HuH-7 (cell line): ENCODE measurements around the gene GRIFIN.
A peak's percentile ranks its signal among the peaks of the same experiment; 100 is the strongest.
"Not testable (repeated sequence)": the region's sequence is repeated elsewhere in the genome, so short reads cannot be mapped to it uniquely, and the experiment has no call there.

Source experiments
- DNase-seq: peaks from one replicate; pipeline ENCODE4 v3.0.0; 2011; ENCODE audit warnings: low spot score

The GRIFIN gene

DNA sequence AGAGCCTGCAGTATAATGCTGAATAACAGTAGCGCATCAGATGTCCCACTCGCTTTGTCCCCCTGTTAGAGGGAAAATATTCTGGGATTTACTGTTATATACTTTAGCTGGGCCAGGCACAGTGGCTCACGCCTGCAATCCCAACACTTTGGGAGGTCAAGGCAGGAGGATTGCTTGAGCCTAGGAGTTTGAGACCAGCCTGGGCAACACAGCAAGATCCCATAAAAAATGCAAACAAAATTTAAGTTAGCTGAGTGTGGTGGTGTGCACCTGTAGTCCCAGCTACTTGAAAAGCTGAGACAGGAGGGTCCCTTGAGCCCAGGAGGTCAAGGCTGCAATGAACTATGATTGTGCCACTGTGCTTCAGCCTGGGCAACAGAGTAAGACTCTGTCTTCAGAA, 22.3 kb downstream of the GRIFIN start:
- not testable (repeated sequence) for DNase-seq

DNA sequence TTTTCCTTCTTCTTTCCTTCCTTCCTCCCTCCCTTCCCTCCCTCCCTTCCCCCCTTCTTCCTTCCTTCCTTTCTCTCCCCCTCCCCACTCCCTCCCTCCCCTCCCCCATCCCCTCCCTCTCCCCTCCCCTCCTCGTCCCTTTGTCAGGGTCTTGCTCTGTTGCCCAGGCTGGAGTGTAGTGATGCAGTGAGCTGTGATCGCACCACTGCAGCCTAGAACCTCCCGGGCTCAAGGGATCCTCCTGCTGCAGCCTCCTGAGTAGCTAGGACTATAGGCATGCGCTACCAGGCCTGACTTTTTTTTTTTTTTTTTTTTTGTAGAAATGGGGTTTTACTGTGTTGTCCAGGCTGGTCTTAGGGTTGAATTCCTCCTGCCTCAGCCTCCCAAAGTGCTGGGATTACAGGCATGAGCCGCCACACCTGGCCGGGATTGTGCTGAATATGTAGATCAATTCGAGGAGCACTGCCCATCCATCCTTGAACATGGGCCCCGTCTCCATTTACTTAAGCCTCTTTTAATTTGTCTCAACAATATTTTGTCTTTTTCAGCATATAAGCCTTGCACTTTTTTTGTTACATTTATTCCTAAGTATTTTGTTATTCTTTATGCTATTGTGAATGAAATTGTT, 23.4 kb downstream of the GRIFIN start:
- DNase-seq = no peak

DNA sequence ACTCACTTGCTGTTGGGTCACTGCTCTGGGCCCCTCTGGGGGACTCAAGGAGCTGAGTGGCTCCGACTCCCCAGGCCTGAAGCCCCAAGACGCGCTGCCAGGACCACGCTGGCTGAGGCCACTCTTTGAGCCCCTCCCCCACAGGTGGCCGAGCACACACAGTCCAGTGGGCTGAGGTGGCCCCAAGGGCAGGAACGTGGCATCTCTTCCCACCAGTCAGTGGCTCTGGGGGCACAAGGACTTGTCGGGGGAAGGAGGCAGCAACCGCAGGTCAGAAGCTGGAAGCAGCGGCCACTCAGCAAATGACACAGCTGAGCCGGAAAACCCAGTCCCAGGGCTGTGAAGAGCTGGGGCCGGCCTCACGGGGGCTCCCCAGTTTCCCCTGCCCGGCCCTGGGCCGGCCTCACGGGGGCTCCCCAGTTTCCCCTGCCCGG, 24.1 kb downstream of the GRIFIN start:
- peak; percentile 67 for DNase-seq

DNA sequence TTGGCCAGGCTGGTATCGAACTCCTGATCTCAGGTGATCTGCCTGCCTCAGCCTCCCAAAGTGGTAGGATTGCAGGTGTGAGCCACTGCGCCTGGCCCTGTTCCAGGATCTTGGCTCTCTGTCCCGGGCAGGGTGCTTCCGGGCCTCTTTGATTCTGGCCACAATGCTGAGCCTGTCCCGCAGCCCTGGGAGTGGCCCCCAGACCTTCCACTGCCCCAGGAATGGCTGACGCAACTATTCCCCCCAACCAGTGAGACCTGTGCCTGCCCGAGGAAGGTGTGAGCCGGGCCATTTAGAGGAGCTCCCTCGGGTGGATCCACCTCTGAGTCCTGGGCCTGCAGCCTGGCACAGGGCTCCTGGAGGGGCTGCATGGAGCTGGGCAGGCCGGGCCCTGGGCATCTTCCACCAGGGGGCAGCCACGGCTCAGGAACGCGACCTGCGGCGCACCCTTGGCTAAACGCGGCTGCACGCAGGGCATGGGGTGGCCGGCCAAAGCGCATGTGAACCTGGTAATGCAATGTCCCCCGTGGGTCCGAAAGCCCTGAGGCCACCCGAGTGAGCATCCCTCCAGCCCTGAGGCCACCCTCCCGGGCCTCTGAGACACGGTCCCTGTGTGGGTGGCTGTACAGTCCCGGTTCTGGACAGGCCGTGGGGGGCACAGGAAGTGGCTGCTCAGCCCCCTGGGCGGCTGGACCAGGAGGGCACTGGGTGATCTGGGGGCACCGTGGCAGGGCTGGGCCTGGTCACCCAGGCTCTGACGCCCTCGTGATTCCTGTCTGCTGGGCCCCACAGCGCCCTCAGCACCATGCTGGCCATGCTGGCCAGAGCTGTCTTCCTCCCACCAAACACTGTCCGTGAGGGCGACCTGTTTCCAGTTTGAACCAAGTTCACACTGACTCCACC, 24.8 kb downstream of the GRIFIN start:
- DNase-seq = peak; percentile 99

DNA sequence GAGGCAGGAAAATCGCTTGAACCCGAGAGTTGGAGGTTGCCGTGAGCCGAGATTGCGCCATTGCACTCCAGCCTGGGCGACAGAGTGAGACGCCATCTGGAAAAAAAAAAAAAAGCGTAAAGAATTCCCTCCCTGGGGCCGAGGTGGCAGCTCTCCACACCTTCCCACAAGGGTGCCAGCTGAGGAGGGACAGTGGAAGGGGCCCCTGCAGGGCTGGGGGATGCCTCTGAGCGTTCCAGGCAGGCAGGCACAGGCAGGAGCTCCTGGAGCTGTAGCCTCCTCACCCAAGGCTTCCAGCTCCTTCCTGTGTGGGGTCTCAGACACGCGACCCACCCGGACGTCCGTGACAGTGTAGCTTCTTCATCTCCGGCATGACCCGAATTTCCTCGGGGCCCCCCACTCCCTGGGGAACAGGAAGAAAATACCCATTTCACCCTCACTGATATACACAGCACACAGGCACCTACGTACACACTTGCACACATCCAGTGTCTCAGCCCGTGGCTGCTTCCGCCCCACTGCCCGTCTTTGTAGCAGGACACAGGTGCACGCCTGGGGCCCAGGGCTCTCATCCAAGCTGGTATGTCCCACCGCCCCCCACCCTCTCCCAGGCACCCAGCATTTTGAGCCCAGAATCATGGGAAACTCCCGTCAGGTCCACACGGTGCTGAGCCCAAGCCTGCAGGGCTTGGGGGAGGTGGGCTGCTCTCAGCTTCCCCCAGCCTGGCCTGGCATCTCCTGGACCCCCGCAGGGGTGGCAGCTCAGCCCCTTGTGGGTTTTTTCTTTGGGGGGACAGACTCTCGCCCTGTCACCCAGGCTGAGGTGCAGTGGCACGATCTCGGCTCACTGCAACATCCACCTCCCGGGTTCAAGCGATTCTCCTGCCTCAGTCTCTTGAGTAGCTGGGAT, 25.7 kb downstream of the GRIFIN start:
- DNase-seq = no peak

DNA sequence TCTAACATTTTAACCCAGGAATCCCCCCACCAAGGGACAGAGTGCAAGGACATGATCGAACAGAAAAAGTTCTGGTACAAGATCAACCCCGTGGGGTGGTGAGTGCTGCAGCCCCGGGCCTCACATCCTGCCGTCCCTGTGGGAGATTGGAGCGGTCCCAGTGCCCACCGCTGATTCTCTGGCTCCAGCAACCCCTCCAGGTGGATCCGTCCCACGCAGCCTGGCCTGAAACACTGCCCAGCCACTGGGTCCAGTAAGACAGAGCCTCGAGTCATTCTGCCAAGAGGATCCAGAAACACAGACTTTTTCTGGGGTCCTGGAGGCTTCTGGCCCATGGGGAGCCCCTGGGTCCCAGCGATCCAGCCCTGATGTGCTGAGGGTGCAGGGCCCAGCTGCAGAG, 29.5 kb downstream of the GRIFIN start:
- DNase-seq = no peak

DNA sequence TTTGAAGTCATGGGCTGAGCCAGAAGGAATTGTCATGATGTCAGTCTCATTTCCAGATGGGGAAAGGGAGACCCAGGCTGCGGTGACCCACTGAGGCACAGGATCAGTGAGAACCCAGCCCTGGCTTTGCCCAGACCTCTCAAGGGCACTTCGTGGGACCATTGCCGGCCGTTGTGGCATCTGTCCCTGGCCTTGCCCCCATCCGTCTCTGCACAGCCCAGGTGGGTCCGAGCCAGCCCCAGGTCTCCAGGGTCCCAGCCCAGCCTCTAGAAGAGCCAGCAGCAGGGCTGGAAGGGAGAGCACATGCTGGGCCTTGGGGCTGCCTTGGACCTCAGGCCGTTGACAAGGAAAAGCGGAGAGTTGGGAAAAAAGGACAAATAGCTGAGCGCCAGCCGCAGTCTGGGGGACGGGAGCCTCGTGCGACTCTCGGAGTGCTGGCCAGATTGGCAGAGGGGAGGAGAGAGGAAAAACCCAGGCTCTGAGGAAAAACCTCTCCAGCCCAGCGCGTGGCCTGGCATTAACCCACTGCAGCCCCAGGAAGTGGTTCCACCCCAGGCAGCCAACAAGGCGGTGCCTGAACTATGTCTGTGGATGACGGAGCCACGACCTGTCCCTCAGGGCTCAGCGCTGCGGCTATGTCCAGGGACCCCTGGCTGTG, 30.2 kb downstream of the GRIFIN start:
- DNase-seq = no peak

DNA sequence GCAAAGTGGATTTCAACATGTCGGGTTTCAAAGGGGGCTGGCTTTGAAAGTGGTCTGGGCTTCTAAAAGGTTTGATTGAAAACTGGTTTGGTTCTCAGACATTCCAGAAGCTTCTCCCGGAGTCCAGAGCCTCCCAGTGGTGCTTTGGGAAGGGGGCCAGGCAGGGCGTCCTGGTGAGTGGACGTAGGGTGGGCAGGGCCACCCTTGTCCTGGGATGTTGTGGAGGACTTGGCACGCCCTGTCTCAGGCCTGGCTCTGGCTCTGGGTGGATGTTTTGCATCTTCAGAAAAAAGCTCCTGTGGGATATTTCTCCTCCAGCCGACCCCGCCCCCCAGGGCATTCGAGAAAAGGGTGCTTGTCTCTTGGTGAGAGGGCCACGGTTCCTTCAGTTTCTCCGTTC, 31.2 kb downstream of the GRIFIN start:
- DNase-seq = no peak

DNA sequence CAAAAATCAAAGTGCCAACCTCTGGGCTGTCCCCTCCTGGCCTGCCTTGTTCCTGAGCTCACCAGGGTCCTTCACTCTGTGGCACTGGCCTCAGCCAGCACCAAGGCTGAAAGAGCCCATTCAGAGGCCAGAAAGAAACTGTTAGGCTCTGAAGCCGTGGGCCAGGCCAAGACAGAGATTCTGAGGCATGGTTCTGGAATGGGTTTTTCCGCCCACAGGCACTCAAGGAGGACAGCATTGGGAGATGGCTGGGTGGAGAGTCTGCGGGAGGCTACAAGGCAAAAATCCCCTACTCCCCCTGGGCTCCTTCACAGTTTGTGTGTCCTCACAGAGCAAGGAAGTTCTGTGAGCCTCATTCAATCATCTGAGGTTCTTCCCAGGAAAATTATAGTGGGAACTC, 31.7 kb downstream of the GRIFIN start:
- no peak for DNase-seq

DNA sequence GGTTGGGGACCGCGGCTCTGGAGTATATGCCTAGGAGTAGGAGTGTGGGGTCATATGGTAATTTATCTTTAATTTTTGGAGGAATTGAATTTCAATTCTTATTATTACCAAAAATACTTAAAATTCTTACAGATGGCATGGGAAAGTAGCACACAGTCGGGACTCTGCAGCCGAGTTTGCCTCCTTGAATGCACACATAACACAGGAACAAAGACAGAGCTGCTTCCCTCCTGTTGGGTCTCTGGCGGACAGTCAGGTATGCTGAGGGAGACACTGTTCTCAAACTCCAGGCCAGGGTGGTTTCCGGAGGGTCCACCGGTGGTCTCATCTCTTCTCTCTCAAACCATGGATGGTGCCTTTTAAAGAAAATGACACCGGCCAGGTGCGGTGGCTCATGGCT, 32.7 kb downstream of the GRIFIN start:
- DNase-seq = no peak

DNA sequence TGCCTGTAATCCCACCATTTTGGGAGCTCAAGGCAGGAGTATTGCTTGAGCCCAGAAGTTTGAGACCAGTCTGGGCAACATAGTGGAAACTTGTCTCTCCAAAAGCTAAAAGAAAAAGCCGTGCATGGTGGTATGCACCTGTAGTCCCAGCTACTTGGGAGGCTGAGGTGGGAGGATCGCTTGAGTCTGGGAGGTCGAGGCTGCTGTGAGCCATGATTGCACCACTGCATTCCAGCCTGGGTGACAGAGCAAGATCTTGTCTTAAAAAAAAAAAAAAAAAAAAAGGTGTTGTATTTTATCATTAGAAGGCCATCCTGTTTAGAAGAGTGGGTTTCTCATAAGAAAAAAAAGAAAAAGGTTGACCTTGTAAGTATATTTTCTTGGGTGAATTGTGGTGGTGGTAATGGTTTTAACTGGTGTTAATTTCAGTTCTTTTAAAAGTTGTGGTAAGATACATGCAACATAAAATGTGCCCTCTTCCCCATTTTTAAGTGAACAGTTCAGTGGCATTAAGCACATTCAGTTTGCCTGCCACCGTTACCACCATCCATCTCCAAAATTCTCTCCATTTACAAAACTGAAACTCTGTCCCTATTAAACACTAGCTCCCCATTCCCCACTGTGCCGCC, 34.7 kb downstream of the GRIFIN start:
- no peak for DNase-seq

DNA sequence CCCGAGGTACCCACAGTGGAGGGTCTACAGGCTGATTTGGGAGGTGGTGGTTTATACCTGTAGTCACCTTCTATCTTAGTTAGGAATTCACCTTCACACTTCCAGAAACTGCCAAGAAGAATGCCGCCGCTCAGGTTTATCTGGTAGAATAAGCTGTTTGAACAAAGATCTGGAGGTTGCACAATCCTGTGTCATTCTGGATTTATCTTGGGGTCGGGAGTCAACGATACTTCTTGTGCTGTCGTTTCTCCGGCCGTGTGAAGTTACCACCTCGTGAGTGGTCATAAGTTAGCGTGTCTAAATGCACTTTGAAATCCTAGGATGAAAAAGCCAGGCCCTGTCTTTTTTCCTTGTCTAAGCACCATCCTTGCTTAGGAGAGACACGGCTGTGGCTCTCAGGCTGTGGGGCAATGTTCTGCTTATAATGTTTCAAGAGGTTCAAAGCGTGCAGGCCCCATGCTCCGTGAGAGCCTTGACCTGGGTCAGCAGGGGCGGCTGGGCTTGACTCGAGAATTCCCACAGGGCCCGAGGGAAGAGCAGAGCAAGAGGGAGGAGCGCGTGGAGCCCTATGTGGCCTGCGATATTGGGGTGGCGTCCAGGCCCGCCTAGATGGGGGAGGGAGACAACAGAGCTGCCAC, 35.5 kb downstream of the GRIFIN start:
- peak; percentile 66 for DNase-seq

DNA sequence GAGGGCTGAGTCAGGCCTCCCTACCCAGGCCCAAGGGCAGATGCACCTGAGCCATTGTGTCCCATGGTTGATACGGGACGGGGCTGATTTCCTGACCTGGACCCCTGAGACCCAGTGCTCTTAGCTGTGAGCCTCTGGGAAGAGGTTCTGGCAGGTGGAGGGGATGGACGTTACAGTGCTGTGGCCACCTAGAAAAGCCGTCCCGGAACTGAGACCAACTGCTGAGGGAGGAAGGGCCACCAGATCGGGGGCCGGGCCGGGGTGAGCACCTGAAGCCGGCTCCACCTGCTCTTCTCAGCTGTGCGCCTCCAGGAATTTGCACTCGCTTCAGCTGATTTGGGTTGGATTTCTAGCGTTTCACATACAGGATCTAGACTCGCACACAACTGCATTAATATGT, 37.4 kb downstream of the GRIFIN start:
- DNase-seq = no peak

DNA sequence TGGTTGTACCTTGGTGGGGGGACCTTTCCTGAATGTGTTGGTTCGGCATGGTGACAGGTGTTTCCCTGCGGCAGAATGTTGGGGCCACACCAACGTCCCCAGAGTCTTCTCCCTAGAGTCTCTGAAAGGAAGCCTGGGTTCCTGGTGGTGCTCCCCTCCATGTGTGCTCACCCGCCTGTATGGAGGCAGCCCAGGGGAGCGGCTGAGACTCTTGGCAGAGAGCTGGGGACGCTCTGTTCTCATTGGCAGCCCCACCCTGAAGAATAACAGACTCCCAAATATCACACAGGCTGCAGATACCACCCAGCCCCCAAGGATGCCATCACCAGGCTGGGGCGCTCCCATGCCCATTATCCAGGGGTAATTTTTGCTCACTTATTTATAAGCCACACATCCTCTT, 38.0 kb downstream of the GRIFIN start:
- DNase-seq = no peak

DNA sequence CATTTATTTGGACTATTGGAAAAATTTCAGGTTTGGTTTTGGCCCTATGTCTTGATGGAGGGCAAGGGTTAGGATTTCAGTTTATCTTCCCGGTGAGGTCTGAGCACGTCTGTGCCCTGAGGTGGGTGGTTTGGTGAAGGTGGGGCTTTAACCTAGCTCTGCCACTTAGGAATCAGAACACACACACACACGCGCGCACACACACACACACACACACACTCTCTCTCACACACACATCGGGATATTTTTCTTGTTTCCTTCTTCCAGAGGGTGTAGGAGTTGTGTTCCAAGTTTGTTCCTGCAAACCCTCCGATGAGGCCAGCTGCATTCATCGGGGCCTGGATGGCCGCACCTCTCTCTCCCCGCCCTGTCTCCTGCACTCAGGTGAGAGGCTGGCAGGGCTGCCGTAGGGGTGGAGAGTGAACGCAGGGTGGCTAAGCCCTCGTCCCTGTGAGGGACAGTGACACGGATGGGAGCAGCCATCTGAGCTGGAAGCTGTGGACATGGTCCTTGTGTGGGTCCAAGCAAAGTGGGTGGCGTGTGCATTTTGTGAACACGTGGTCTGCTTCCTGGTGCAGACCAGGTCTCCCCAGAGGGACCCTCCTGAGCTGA, 38.6 kb downstream of the GRIFIN start:
- no peak for DNase-seq

DNA sequence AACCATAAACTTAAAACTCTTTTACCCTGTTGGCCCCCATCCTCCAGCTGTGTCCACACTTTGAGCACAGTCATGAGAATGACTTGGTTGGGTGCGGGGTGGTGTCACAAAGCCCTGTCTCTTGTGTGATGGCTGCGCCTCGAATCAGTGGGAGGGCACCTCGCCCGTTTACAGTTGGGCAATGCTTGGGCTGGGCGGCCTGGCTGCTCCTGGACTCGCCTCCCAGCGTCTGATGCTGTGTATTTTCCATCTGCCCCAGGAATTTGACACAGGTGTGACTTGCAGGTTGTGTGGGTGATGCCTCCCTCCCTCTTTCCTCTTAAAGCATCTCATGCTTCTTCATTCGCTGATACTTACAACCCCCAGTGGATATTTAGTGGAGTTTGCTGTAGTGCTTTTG, 39.1 kb downstream of the GRIFIN start:
- no peak for DNase-seq

DNA sequence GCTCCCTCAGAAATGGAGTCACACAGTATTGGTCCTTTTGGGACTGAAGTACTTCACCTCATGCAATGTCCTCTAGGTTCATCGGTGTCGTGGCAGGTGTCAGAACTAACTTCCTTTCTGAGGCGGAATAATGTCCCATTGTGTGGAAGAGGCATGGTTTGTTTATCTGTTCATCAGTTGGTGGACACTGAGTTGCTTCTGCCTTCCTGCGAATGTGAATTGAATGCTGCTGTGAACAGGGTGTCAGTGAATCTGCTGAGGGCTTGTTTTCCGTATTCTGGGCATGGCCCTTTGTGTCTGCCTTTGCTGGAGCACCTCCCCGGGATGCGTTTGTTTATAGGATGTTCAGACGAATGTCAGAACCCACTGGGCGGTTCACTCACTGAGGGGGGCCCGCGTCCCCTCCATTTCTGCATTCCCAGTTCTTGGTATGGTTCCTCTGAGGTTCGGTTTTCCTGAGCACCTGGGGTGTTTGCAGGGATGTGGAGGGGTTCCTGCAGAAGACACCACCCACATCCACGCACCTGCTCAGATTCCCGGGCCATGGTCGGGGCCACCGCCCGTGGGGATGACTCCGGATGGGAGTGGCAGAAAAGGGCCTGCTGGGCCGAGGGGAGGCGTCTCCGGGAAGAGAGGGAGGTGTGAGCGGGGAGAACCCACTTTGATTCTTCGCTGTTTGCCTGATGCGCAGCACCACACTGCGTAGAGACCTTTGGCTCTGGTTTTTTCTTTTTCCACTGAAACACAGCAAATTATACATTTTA, 39.7 kb downstream of the GRIFIN start:
- no peak for DNase-seq

DNA sequence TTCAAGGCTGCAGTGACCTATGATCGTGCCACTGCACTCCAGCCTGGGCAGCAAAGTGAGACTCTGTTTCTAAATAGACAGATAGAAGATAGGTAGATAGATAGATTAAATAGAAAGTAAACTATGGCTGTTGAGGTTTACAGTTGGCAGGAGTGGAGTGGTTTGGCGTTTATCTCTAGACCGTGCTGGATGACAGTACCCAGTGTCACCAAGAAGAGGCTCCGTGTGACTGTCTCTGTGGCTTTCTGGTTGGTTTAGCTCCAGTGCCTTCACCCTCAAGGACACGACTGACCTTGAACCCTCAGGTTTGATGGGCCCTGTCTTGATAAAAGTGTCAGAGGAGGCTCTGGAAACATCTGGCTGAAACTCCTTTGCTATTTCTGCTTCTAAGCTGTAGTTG, 41.1 kb downstream of the GRIFIN start:
- DNase-seq = no peak

DNA sequence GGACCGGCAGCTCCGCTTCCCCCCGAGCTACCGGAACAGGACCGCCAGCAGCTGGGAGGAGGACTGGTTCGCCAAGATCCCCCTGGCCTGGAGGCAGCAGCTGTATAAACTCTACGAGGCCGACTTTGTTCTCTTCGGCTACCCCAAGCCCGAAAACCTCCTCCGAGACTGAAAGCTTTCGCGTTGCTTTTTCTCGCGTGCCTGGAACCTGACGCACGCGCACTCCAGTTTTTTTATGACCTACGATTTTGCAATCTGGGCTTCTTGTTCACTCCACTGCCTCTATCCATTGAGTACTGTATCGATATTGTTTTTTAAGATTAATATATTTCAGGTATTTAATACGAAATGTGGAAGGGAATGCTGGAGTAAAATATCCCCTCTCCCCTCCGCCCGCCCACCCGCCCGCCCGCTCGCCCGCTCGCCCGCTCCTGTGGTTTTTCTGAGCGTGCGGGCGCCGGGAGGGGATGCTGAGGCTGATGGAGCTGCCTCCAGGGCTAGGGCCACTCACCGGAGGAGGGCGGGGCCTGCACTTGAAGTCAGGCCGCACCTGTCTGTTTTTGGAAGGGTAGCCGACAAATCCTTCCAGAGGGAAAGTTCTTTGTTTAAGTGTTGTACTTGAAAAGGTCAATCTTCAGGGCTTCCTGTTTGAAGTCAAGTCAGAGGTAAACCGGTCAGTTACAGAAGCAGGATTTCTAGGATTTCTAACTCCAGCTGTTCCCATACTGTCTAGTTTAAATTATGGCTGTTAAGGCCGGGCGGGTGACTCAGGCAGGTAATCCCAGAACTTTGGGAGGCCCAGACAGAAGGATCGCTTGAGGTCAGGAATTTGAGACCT, 42.3 kb downstream of the GRIFIN start:
- DNase-seq = no peak
